ENCODE data around the gene ATXN1.
"Not testable (repeated sequence)": the region's sequence is repeated elsewhere in the genome, so short reads cannot be mapped to it uniquely, and the experiment has no call there.

ATXN1 gene

GRCh38 chr6:16388488-16388887 lies 372.8 kb downstream of the ATXN1 start:
- DNase-seq (ENCODE audit: low read depth in 2 of 2): no peak

DNA sequence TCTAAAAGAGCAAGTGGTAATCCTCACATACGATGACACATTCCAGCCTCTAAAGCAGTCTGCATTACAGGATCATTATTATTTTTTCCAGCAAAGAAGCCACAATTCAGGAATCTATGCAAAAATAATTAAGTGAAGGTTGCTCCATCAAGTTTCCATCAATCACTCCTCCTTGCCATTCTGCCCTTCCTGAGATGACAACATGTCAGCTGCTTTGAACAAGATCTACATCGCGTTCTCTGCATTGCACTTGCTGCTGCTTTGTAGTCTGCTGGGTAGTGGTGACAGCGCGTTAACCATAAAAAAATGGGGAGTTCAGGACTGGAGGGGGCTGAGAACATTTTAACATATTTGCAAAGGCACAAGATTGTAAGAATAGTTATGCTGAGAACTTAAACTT lies 375.2 kb downstream of the ATXN1 start:
- DNase-seq (ENCODE audit: low read depth in 2 of 2): no peak

- DNase-seq (ENCODE audit: low read depth in 2 of 2): no peak
Observed at GRCh38 chr6:16383607-16384206, 377.6 kb downstream of the ATXN1 start.

GRCh38 chr6:16381968-16382367 lies 379.3 kb downstream of the ATXN1 start:
- DNase-seq (ENCODE audit: low read depth in 2 of 2): not testable (repeated sequence)

DNA sequence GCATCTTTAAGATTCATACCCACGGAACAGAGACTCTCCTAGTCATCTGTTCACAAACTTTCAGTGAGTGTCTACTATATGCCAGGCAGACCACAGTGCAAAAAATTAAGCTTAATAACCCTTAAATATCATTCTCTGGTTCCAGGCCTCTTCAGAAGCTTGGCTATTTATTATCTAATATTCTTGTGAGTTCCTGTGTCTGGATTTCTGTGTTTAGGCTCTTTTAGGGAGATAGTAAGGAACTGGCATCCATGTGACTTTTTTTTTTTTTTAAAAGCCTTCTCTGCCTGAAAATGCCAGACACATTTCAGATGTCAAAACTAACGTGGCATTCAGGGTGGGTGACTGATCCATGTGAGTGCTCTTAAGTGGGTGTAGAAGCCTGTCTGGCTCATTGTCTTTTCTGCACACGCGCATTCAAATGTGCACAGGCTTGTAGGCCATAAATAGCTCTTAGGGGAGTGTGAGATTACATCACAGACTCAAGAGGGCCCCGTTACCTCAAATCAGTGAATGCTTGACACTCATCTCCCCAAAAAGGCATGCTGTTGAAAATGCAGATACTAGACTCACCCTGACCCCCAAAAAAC lies 380.9 kb downstream of the ATXN1 start:
- DNase-seq (ENCODE audit: low read depth in 2 of 2): no peak

DNA sequence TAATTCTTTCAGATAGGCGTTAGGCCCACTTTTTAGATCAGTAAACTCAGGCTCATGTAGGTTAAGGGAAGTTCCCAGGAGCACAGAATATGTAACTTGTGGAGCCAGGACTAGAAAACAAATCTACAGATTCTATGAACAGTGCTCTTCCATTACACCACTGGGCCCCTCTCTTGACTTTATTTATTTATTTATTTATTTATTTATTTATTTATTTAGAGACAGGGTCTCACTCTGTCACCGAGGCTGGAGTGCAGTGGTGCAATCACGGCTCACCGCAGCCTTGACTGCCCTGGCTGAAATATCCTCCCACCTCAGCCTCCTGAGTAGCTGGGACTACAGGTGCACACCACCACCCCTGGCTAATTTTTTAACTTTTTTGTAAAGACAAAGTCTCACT lies 382.9 kb downstream of the ATXN1 start:
- DNase-seq (ENCODE audit: low read depth in 2 of 2): not testable (repeated sequence)

- no peak for DNase-seq (ENCODE audit: low read depth in 2 of 2)
Observed at GRCh38 chr6:16377470-16377869, 383.8 kb downstream of the ATXN1 start.

DNA sequence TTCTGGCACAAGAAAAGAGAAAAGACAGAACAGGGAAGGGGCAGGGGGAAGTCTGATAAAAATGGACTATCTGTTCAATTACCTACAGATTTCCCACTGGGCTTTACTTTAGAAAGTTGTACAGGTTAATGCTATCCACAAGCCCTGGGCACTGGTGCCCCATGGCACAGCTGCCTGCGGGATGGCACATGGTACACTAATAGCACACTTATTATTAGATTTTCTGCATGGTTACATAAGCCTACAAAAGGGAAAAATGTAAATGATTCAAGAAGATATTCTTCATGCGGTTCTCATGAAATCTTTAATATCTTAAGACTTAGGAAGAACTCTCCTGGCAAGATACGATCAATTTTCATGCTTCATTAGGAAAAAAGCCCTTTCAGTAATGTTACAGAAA lies 385.4 kb downstream of the ATXN1 start:
- DNase-seq (ENCODE audit: low read depth in 2 of 2): no peak

GRCh38 chr6:16375206-16375605 lies 386.1 kb downstream of the ATXN1 start:
- DNase-seq (ENCODE audit: low read depth in 2 of 2): no peak

GRCh38 chr6:16374461-16375200 lies 386.6 kb downstream of the ATXN1 start:
- no peak for DNase-seq (ENCODE audit: low read depth in 2 of 2)

- DNase-seq (ENCODE audit: low read depth in 2 of 2): no peak
Observed at GRCh38 chr6:16374016-16374415, 387.2 kb downstream of the ATXN1 start.

GRCh38 chr6:16372029-16372776 lies 389.1 kb downstream of the ATXN1 start:
- DNase-seq (ENCODE audit: low read depth in 2 of 2): no peak

GRCh38 chr6:16371401-16371800 lies 389.9 kb downstream of the ATXN1 start:
- DNase-seq (ENCODE audit: low read depth in 2 of 2): no peak

DNA sequence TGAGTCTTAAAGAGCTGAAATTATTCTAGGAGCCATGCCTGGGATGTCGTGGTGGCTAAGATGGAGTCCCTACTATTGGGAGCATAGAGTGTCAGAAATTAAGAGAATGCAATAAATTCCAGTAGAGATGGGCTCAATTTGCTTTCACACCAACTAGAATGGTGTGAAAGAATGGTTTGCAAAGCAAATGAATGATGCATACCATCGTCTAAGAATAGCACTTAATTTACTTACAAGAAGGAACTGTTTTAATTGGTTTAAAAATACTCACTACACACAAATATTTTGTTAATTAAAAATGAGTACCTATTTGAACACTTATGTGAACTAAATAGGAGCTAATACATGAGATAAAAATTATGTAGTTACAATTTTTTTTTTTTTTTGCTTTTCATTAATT lies 390.3 kb downstream of the ATXN1 start:
- no peak for DNase-seq (ENCODE audit: low read depth in 2 of 2)

- no peak for DNase-seq (ENCODE audit: low read depth in 2 of 2)
Observed at GRCh38 chr6:16369989-16370388, 391.3 kb downstream of the ATXN1 start.

DNA sequence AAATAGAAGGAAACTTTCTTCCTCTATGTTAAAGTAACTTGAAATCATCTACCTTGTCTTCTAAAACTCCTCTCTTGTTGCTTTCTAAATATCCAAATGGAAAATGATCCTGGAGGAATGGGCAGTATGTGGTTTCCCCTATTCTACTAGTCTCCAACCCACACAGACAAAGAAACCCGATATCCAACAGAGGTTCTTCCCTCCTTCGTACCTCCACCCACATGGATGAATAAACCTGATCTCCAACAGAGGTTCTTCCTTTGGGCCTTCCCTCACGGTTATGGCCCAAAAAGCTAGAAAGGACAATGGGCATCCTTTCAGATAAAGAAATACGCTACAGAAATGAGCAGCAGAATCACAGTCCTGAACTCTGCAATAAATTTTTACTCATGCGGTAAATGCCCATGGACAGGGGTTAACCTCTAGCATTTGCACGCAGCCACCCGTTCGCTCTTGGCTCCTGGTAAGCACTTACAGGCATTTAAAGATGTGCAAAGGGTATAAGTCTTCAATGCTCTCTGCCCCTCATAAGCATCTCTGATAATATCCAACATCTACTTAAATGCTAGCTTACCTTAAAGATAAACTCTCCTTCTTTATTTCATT lies 392.0 kb downstream of the ATXN1 start:
- no peak for DNase-seq (ENCODE audit: low read depth in 2 of 2)

- DNase-seq (ENCODE audit: low read depth in 2 of 2): no peak
Observed at GRCh38 chr6:16367571-16367970, 393.7 kb downstream of the ATXN1 start.

GRCh38 chr6:16363749-16364148 lies 397.5 kb downstream of the ATXN1 start:
- DNase-seq (ENCODE audit: low read depth in 2 of 2): no peak

DNA sequence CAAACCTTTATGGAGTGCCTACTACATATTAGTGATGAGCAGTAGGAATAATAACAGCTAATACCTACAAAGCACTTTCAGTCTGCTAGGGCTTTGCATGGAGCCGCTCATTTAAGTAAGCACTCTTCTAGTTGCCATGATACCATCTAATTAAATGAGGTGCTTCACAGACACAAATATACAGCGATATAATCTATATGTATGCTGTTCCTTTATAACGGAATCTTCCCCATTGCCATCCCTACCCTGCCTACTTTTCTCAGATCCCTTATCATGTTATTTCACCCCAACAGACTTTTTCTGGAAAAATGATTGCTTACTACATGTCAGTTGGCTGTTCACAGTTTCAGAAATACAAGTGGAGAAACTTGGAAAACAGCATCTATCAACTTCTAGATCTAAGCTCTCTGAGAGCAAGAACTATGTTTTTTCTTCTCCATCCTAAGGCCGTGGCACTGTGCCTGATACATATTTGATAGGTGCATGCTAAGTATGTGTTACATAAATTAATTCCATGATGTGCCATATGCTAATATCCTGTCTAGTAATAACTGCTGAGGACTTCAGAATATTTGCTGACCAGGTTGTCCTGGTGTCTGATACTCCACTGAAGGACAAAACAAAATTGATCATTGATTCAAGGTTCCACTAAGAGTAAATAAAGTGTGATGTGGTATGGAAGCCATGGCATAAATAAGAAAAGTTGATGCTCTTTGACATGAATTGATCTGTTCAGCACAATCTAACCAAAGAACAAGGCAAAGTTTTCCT lies 398.3 kb downstream of the ATXN1 start:
- DNase-seq (ENCODE audit: low read depth in 2 of 2): no peak

DNA sequence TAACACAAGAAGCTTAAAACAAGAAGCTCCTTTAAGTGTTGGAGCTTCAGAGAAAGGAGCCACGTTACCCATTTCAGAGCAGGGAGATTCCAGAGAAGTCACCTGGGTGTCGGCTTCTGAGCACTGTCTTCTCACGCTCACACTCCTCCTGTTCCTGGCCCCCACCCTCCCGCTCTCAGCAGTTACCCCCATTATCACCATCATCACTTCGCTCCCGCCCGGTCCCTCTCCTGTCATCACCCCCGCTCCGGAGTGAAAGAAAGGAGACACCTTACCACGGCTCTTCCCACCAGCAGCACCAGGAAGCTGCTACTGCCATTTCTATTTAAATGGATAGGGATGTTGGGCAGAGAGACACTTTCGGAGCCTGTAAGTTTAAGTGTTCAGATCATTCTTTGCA lies 399.0 kb downstream of the ATXN1 start:
- no peak for DNase-seq (ENCODE audit: low read depth in 2 of 2)

DNA sequence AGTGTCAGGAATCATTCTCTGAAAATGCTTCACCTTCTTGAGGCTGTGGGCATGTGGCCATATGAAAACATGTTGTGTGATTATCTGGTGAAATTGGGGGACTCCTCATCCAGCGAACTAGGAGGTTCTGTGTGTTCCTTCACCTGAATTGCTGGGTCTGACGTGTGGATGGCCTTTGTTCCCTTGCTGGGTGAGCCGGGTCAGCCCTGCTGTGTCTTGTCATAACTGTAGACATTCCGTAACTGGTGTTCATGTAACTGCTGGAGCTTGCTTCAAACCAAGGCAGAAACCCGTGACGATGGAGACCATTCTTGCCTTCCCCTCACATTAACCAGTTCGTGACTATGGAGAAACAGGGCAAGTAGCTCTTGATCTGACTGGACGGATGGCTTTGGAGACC lies 399.4 kb downstream of the ATXN1 start:
- no peak for DNase-seq (ENCODE audit: low read depth in 2 of 2)
